Psoas muscle (tissue), 8 donors: Measurements from ENCODE around the gene ZC3H13. TPM values are rescaled to one million over a fixed set of nuclear protein-coding genes. Genes with fewer than 3 reads are reported as not detected.

Source experiments
- ATAC-seq, 4 donors: fragments of 200-7000 bp; cut with Tn5 transposase; one replicate each; pipeline ENCODE4 v1.9.1; 2020; ENCODE audit warnings: moderate library complexity in 3 of 4, mild to moderate bottlenecking in 2 of 4
- DNase-seq, 2 donors: peaks; one replicate each; pipeline ENCODE4 v3.0.0-alpha.2; 2020
- H3K27ac ChIP-seq: fragments of 200-600 bp; one replicate; pipeline ENCODE4 v1.8.0; 2022
- H3K27me3 ChIP-seq, 3 donors: fragments of 200-600 bp in 1 of 3; one replicate each; pipeline versions ENCODE4 v1.6.1 to v1.8.0; 2013 to 2022; ENCODE audit warnings: low read length in 2 of 3, mild to moderate bottlenecking in 2 of 3, moderate library complexity in 1 of 3; ENCODE audit not compliant: insufficient read depth in 3 of 3
- H3K36me3 ChIP-seq, 2 donors: fragments of 200-600 bp in 1 of 2; one replicate each; pipeline versions ENCODE4 v1.6.1 to v1.8.0; 2013 to 2022; ENCODE audit warnings: low read depth in 1 of 2, mild to moderate bottlenecking in 1 of 2, moderate library complexity in 1 of 2; ENCODE audit not compliant: insufficient read depth in 1 of 2
- H3K4me1 ChIP-seq: fragments of 200-600 bp; one replicate; pipeline ENCODE4 v1.8.0; 2022
- H3K4me3 ChIP-seq: fragments of 200-600 bp; one replicate; pipeline ENCODE4 v1.8.0; 2022; ENCODE audit warnings: mild to moderate bottlenecking
- H3K9me3 ChIP-seq: fragments of 200-600 bp; one replicate; pipeline ENCODE4 v1.8.0; 2022
- CTCF ChIP-seq: fragments of 200-600 bp; IDR thresholded peaks from one replicate; pipeline ENCODE4 v1.8.0; 2022; ENCODE audit warnings: antibody characterized with exemption
- WGBS, 3 donors: extraction: QIAGEN DNeasy Blood & Tissue Kit; methylation state at CpG; one replicate each; pipeline versions ENCODE4 v1.1.6 to v1.1.7; 2013; 5-methylcytosine and 5-hydroxymethylcytosine counted together
- intact Hi-C, 2 donors: fragments of 100-400 bp; cut with DNase I; formaldehyde crosslinking; loops; one replicate each; pipeline versions ENCODE4 v1.11.0 to v1.14.2; 2022
- polyA plus RNA-seq, 3 donors: library from polyadenylated mRNA; stranded (reverse); fragments of 200-250 nt; gene quantifications; one replicate each; pipeline ENCODE4 v1.2.3, GENCODE V29; 2013
- total RNA-seq, 4 donors: library from RNA; stranded (reverse); fragmentation: NEBNext Ultra II Directional in 2 of 4; extraction: Animal tissue kit (Norgen Biotek cat#: 25700) in 2 of 4; gene quantifications; one replicate each; pipeline versions ENCODE4 v1.2.1 to v1.2.4, GENCODE V29; 2021 to 2023
- donor health status: healthy with polysubstance abuse.
- donor health status: DM: no; HTN: no; CAD: no; lungs with moderate emphysema.
- donor health status: Bipolar disorder and iron deficiency.
- donor health status: healthy.
- donor health status: DM: yes; HTN: yes; CAD: no.
- donor health status: DM: no; HTN: no; CAD: no.
- donor health status: DM: no; HTN: no; CAD: no.
- donor health status: DM: yes; HTN: yes; CAD: no.

ZC3H13 gene
- total and polyA plus RNA-seq, 7 donors: 6.8 to 31.6 (median 25.4) TPM

- TF ChIP-seq CTCF: no peak
- H3K4me1 ChIP-seq: no peaks in the 10 kb centered on the region
- intact Hi-C loops: no loop called here
- no peaks in the 10 kb centered on the region for H3K36me3 ChIP-seq
- no peak overlapping the region for H3K27ac ChIP-seq
- H3K27me3 ChIP-seq: peaks cover 0 to 2% (median 0%) of the 10 kb centered on the region in 3 donors
- WGBS, 3 donors: 84 to 90% (median 87%) methylated on average over 2 of the region's 2 CpGs
- ATAC-seq (no peak), DNase-seq (no peak)
- no peaks in the 10 kb centered on the region for H3K9me3 ChIP-seq
- no peak overlapping the region for H3K4me3 ChIP-seq
Measured at GRCh38 chr13:45940061-45940460, 112.5 kb downstream of the ZC3H13 start.

GRCh38 chr13:45936621-45937020 is 115.9 kb downstream of the ZC3H13 start:
- Histone ChIP-seq H3K27ac (no peak overlapping the region), H3K27me3 (peaks cover 0 to 3% (median 0%) of the 10 kb centered on the region in 3 donors), H3K4me3 (no peak overlapping the region), H3K36me3 (no peaks in the 10 kb centered on the region), H3K4me1 (no peaks in the 10 kb centered on the region), H3K9me3 (no peaks in the 10 kb centered on the region)
- ATAC-seq: no peak
- intact Hi-C loops: no loop called here
- WGBS, 3 donors: 65 to 68% (median 65%) methylated on average over 4 of the region's 4 CpGs
- DNase-seq: no peak
- no peak for TF ChIP-seq CTCF

- DNase-seq (no peak), ATAC-seq (no peak)
- H3K27ac ChIP-seq: no peak overlapping the region
- H3K27me3 ChIP-seq: peaks cover 0 to 3% (median 0%) of the 10 kb centered on the region in 3 donors
- H3K9me3 ChIP-seq: no peaks in the 10 kb centered on the region
- no peaks in the 10 kb centered on the region for H3K4me1 ChIP-seq
- H3K4me3 ChIP-seq: no peak overlapping the region
- WGBS, 3 donors: 83 to 94% (median 87%) methylated on average over 5 of the region's 5 CpGs
- no peaks in the 10 kb centered on the region for H3K36me3 ChIP-seq
- intact Hi-C loops: no loop called here
- TF ChIP-seq CTCF: no peak
Measured at GRCh38 chr13:45934283-45934682, 118.3 kb downstream of the ZC3H13 start.

- Histone ChIP-seq H3K4me1 (no peaks in the 10 kb centered on the region), H3K36me3 (no peaks in the 10 kb centered on the region), H3K4me3 (no peak overlapping the region), H3K27me3 (peaks cover 0 to 3% (median 0%) of the 10 kb centered on the region in 3 donors), H3K27ac (no peak overlapping the region), H3K9me3 (no peaks in the 10 kb centered on the region)
- intact Hi-C loops: no loop called here
- DNase-seq: no peak
- WGBS, 3 donors: 68 to 75% (median 71%) methylated on average over 18 of the region's 18 CpGs
- ATAC-seq: no peak
- TF ChIP-seq CTCF: no peak
Measured at GRCh38 chr13:45933203-45933908, 119.2 kb downstream of the ZC3H13 start.

GRCh38 chr13:45932676-45933075 is 119.9 kb downstream of the ZC3H13 start:
- Histone ChIP-seq H3K27me3 (peaks cover 0 to 3% (median 0%) of the 10 kb centered on the region in 3 donors), H3K9me3 (no peaks in the 10 kb centered on the region), H3K4me1 (no peaks in the 10 kb centered on the region), H3K36me3 (no peaks in the 10 kb centered on the region), H3K27ac (no peak overlapping the region), H3K4me3 (no peak overlapping the region)
- no peak for TF ChIP-seq CTCF
- no peak for DNase-seq
- 61 to 65% (median 64%) methylated on average over 3 of the region's 3 CpGs for WGBS, 3 donors
- no peak for ATAC-seq
- intact Hi-C loops: no loop called here
